HG02943 (cell line): ENCODE results near the gene ATP6V0C.
"Not testable (repeated sequence)": the region's sequence is repeated elsewhere in the genome, so short reads cannot be mapped to it uniquely, and the experiment has no call there.

Source experiments
- ATAC-seq: cut with Tn5 transposase; IDR thresholded peaks from one replicate; pipeline ENCODE4 v1.9.1; 2021; ENCODE audit warnings: mild to moderate bottlenecking, low read depth, moderate library complexity; ENCODE audit not compliant: unreplicated experiment

Gene ATP6V0C

GRCh38 chr16:2540912-2541311 is 27.2 kb downstream of the ATP6V0C start:
- not testable (repeated sequence) for ATAC-seq

- ATAC-seq: not testable (repeated sequence)
These were observed 27.7 kb downstream of the ATP6V0C start for GRCh38 chr16:2541409-2541808.

GRCh38 chr16:2543771-2544170 is 30.0 kb downstream of the ATP6V0C start:
- ATAC-seq: not testable (repeated sequence)

- ATAC-seq: not testable (repeated sequence)
These were observed 36.6 kb downstream of the ATP6V0C start for GRCh38 chr16:2550283-2550878.

- ATAC-seq: not testable (repeated sequence)
These were observed 37.7 kb downstream of the ATP6V0C start for GRCh38 chr16:2551420-2551889.

GRCh38 chr16:2554709-2555425 is 41.1 kb downstream of the ATP6V0C start:
- ATAC-seq: not testable (repeated sequence)

GRCh38 chr16:2557150-2557549 is 43.4 kb downstream of the ATP6V0C start:
- ATAC-seq: not testable (repeated sequence)

GRCh38 chr16:2560131-2560797 is 46.5 kb downstream of the ATP6V0C start:
- not testable (repeated sequence) for ATAC-seq

- not testable (repeated sequence) for ATAC-seq
These were observed 47.0 kb downstream of the ATP6V0C start for GRCh38 chr16:2560798-2561133.

- ATAC-seq: not testable (repeated sequence)
These were observed 53.8 kb downstream of the ATP6V0C start for GRCh38 chr16:2567506-2567905.

- not testable (repeated sequence) for ATAC-seq
These were observed 54.8 kb downstream of the ATP6V0C start for GRCh38 chr16:2568573-2568972.
